Activated naive CD8-positive, alpha-beta T cell (primary cell): ENCODE measurements around the gene NKX2-3.
A peak's percentile ranks its signal among the peaks of the same experiment; 100 is the strongest.

Experiments used
- H3K27ac Mint-ChIP-seq: one replicate; pipeline ENCODE4 v1.8.0; 2021; ENCODE audit warnings: mixed read lengths
- H3K27me3 Mint-ChIP-seq: one replicate; pipeline ENCODE4 v1.8.0; 2021; ENCODE audit warnings: mixed read lengths
- H3K36me3 Mint-ChIP-seq: one replicate; pipeline ENCODE4 v1.8.0; 2021; ENCODE audit warnings: mixed read lengths
- H3K4me1 Mint-ChIP-seq: one replicate; pipeline ENCODE4 v1.8.0; 2021; ENCODE audit warnings: low read depth, mixed read lengths
- H3K4me3 Mint-ChIP-seq: one replicate; pipeline ENCODE4 v1.8.0; 2021; ENCODE audit warnings: mild to moderate bottlenecking, mixed read lengths
- H3K9me3 Mint-ChIP-seq: one replicate; pipeline ENCODE4 v1.8.0; 2021; ENCODE audit warnings: low read depth, mixed read lengths

Gene NKX2-3

GRCh38 chr10:99522470-99523250, 10.1 kb upstream of the NKX2-3 start:
- Mint-ChIP-seq H3K9me3 (no peaks in the 10 kb centered on the region), H3K4me3 (peak overlapping the region; percentile 73)

GRCh38 chr10:99523251-99523773, 9.4 kb upstream of the NKX2-3 start:
- Mint-ChIP-seq H3K9me3 (no peaks in the 10 kb centered on the region), H3K36me3 (no peaks in the 10 kb centered on the region), H3K4me1 (peaks cover 17% of the 10 kb centered on the region), H3K27ac (no peak overlapping the region), H3K27me3 (peaks cover 53% of the 10 kb centered on the region), H3K4me3 (peak overlapping the region; percentile 73)

More at GRCh38 chr10:99522470-99523250, 10.1 kb upstream of the NKX2-3 start:
- no peak overlapping the region for H3K27ac Mint-ChIP-seq
- H3K4me1 Mint-ChIP-seq, result peaks cover 12% of the 10 kb centered on the region
- no peaks in the 10 kb centered on the region for H3K36me3 Mint-ChIP-seq
- peaks cover 48% of the 10 kb centered on the region for H3K27me3 Mint-ChIP-seq

GRCh38 chr10:99524050-99524666, 8.6 kb upstream of the NKX2-3 start:
- no peak overlapping the region for H3K27ac Mint-ChIP-seq
- H3K4me3 Mint-ChIP-seq, result no peak overlapping the region
- H3K36me3 Mint-ChIP-seq, result no peaks in the 10 kb centered on the region
- H3K9me3 Mint-ChIP-seq, result no peaks in the 10 kb centered on the region
- peaks cover 58% of the 10 kb centered on the region for H3K27me3 Mint-ChIP-seq
- peaks cover 26% of the 10 kb centered on the region for H3K4me1 Mint-ChIP-seq

- peaks cover 32% of the 10 kb centered on the region for H3K4me1 Mint-ChIP-seq
- no peaks in the 10 kb centered on the region for H3K36me3 Mint-ChIP-seq
- H3K27ac Mint-ChIP-seq, result no peak overlapping the region
- H3K27me3 Mint-ChIP-seq, result peaks cover 60% of the 10 kb centered on the region
- H3K4me3 Mint-ChIP-seq, result no peak overlapping the region
- no peaks in the 10 kb centered on the region for H3K9me3 Mint-ChIP-seq
Measured at GRCh38 chr10:99524736-99525380, 7.9 kb upstream of the NKX2-3 start.

GRCh38 chr10:99525897-99526296, 6.8 kb upstream of the NKX2-3 start:
- Mint-ChIP-seq H3K27me3 (peaks cover 63% of the 10 kb centered on the region), H3K4me3 (no peak overlapping the region), H3K4me1 (peaks cover 35% of the 10 kb centered on the region), H3K27ac (no peak overlapping the region), H3K9me3 (no peaks in the 10 kb centered on the region), H3K36me3 (no peaks in the 10 kb centered on the region)

GRCh38 chr10:99526861-99527504, 5.8 kb upstream of the NKX2-3 start:
- H3K27me3 Mint-ChIP-seq, result peaks cover 66% of the 10 kb centered on the region
- peaks cover 41% of the 10 kb centered on the region for H3K4me1 Mint-ChIP-seq
- peaks cover 2% of the 10 kb centered on the region for H3K36me3 Mint-ChIP-seq
- H3K9me3 Mint-ChIP-seq, result no peaks in the 10 kb centered on the region
- no peak overlapping the region for H3K4me3 Mint-ChIP-seq
- no peak overlapping the region for H3K27ac Mint-ChIP-seq

- Mint-ChIP-seq H3K4me1 (peaks cover 49% of the 10 kb centered on the region), H3K4me3 (no peak overlapping the region), H3K36me3 (peaks cover 3% of the 10 kb centered on the region), H3K9me3 (no peaks in the 10 kb centered on the region), H3K27ac (no peak overlapping the region), H3K27me3 (peaks cover 68% of the 10 kb centered on the region)
Measured at GRCh38 chr10:99527526-99528493, 4.9 kb upstream of the NKX2-3 start.

- H3K4me1 Mint-ChIP-seq, result peaks cover 50% of the 10 kb centered on the region
- H3K9me3 Mint-ChIP-seq, result no peaks in the 10 kb centered on the region
- H3K27ac Mint-ChIP-seq, result no peak overlapping the region
- peak overlapping the region; percentile 38 for H3K4me3 Mint-ChIP-seq
- H3K27me3 Mint-ChIP-seq, result peaks cover 67% of the 10 kb centered on the region
- peaks cover 3% of the 10 kb centered on the region for H3K36me3 Mint-ChIP-seq
Measured at GRCh38 chr10:99528494-99529441, 4.0 kb upstream of the NKX2-3 start.

GRCh38 chr10:99529591-99530107, 3.1 kb upstream of the NKX2-3 start:
- Mint-ChIP-seq H3K27me3 (peaks cover 71% of the 10 kb centered on the region), H3K4me1 (peaks cover 57% of the 10 kb centered on the region), H3K27ac (no peak overlapping the region), H3K9me3 (no peaks in the 10 kb centered on the region), H3K36me3 (peaks cover 3% of the 10 kb centered on the region), H3K4me3 (peak overlapping the region; percentile 4)

GRCh38 chr10:99530108-99531025, 2.4 kb upstream of the NKX2-3 start:
- Mint-ChIP-seq H3K4me3 (peak overlapping the region; percentile 76), H3K9me3 (no peaks in the 10 kb centered on the region), H3K27me3 (peaks cover 67% of the 10 kb centered on the region), H3K36me3 (peaks cover 3% of the 10 kb centered on the region), H3K27ac (no peak overlapping the region), H3K4me1 (peaks cover 61% of the 10 kb centered on the region)

- no peaks in the 10 kb centered on the region for H3K9me3 Mint-ChIP-seq
- no peak overlapping the region for H3K27ac Mint-ChIP-seq
- peaks cover 64% of the 10 kb centered on the region for H3K4me1 Mint-ChIP-seq
- peak overlapping the region; percentile 27 for H3K4me3 Mint-ChIP-seq
- peaks cover 64% of the 10 kb centered on the region for H3K27me3 Mint-ChIP-seq
- H3K36me3 Mint-ChIP-seq, result peaks cover 3% of the 10 kb centered on the region
Measured at GRCh38 chr10:99531026-99531695, 1.6 kb upstream of the NKX2-3 start.
